Measurements from ENCODE around the gene CHCHD4.

DNA sequence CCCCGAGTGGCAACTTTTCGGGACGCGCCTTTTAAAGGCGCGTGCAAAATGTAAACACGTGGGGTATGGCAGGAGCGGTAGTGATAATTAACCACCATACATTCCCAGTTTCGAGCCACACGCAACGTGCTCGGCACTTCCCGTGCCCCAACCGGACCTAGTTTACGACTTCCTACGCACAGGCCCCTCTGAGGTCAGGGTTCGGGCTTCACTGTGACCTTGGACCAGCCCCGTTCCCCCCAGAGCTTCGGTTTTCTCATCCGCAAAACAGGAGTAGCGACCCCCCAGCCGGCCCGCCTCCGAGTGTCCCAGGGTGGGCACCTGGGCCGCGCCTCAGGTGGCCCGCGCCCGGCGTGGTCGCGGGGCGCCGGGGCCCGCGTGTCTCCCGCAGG lies 451 bp downstream of the CHCHD4 start:
- TF ChIP-seq EP300 (IDR thresholded peaks at IDR 0.05): no peak
- TF ChIP-seq, protein P1, sequence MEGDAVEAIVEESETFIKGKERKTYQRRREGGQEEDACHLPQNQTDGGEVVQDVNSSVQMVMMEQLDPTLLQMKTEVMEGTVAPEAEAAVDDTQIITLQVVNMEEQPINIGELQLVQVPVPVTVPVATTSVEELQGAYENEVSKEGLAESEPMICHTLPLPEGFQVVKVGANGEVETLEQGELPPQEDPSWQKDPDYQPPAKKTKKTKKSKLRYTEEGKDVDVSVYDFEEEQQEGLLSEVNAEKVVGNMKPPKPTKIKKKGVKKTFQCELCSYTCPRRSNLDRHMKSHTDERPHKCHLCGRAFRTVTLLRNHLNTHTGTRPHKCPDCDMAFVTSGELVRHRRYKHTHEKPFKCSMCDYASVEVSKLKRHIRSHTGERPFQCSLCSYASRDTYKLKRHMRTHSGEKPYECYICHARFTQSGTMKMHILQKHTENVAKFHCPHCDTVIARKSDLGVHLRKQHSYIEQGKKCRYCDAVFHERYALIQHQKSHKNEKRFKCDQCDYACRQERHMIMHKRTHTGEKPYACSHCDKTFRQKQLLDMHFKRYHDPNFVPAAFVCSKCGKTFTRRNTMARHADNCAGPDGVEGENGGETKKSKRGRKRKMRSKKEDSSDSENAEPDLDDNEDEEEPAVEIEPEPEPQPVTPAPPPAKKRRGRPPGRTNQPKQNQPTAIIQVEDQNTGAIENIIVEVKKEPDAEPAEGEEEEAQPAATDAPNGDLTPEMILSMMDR (IDR thresholded peaks at IDR 0.05): no peak

All from ovary (tissue), 3 donors.